Caco-2 (cell line): ENCODE measurements around the gene BRSK2. TPM values are rescaled to one million over a fixed set of nuclear protein-coding genes. Genes with fewer than 3 reads are reported as not detected.

ENCODE experiments used
- BruUV-seq: library from RNA; stranded (reverse); fragments of 400-500 nt; replicated peaks from 2 replicates; lab custom pipeline; 2021; lab: Mats Ljungman, UMichigan
- CTCF ChIA-PET: fragments of 300-600 bp; sonication (Branson Sonifier 250); formaldehyde crosslinking; loops from one replicate; lab custom pipeline; 2022; ENCODE audit warnings: antibody characterized with exemption; lab: Charles Lee
- POLR2A ChIA-PET: fragments of 300-600 bp; sonication (Branson Sonifier 250); formaldehyde crosslinking; loops from one replicate; lab custom pipeline; 2022; ENCODE audit warnings: antibody characterized with exemption; lab: Charles Lee
- DNase-seq, 2 experiments: peaks; one replicate each; pipeline versions ENCODE4 v3.0.0 to v3.0.0-alpha.2; 2020 to 2022
- H3K27me3 ChIP-seq: replicated peaks from 2 replicates; pipeline ENCODE4 v1.6.0; 2011; ENCODE audit warnings: low read length; ENCODE audit not compliant: control insufficient read depth, insufficient read depth
- H3K36me3 ChIP-seq: 2 replicates; pipeline ENCODE4 v1.5.1; 2011; ENCODE audit warnings: low read length; ENCODE audit not compliant: control insufficient read depth, insufficient read depth
- H3K4me1 ChIP-seq: fragments of 250-450 bp; sonication (Bioruptor Pico); 2 replicates; pipeline ENCODE4 v1.5.1; 2020; ENCODE audit warnings: mild to moderate bottlenecking
- H3K4me3 ChIP-seq: 2 replicates; pipeline ENCODE4 v1.5.1; 2011; ENCODE audit warnings: low read depth, mild to moderate bottlenecking, control low read depth, low read length
- H3K9me3 ChIP-seq: fragments of 250-450 bp; sonication (Bioruptor Pico); 2 replicates; pipeline ENCODE4 v1.5.1; 2020; ENCODE audit warnings: mild to moderate bottlenecking, moderate library complexity
- H3K27ac Mint-ChIP-seq: one replicate; pipeline ENCODE4 v1.8.0; 2022; ENCODE audit warnings: mixed read lengths; ENCODE audit not compliant: unreplicated experiment
- H3K27me3 Mint-ChIP-seq: one replicate; pipeline ENCODE4 v1.8.0; 2022; ENCODE audit warnings: mixed read lengths; ENCODE audit not compliant: insufficient read depth, unreplicated experiment
- H3K36me3 Mint-ChIP-seq: one replicate; pipeline ENCODE4 v1.8.0; 2022; ENCODE audit warnings: mild to moderate bottlenecking, mixed read lengths; ENCODE audit not compliant: insufficient read depth, unreplicated experiment
- H3K4me1 Mint-ChIP-seq: one replicate; pipeline ENCODE4 v1.8.0; 2022; ENCODE audit warnings: low read depth, mixed read lengths; ENCODE audit not compliant: unreplicated experiment
- H3K4me3 Mint-ChIP-seq: one replicate; pipeline ENCODE4 v1.8.0; 2022; ENCODE audit warnings: mild to moderate bottlenecking, moderate library complexity, mixed read lengths; ENCODE audit not compliant: unreplicated experiment
- H3K9me3 Mint-ChIP-seq: one replicate; pipeline ENCODE4 v1.8.0; 2022; ENCODE audit warnings: mixed read lengths; ENCODE audit not compliant: unreplicated experiment
- CTCF ChIP-seq, 2 experiments: fragments of 200-600 bp in 1 of 2; IDR thresholded peaks; 1 replicate in 1 of 2; 2 replicates in 1 of 2; pipeline versions ENCODE4 v1.5.1 to v1.8.0; 2011 to 2022; ENCODE audit warnings: antibody characterized with exemption in 1 of 2, control low read depth in 1 of 2, inconsistent platforms in 1 of 2, low read depth in 1 of 2, low read length in 1 of 2, mild to moderate bottlenecking in 1 of 2, moderate library complexity in 1 of 2; ENCODE audit not compliant: insufficient read depth in 1 of 2, severe bottlenecking in 1 of 2, unreplicated experiment in 1 of 2
- intact Hi-C: fragments of 100-400 bp; cut with micrococcal nuclease; formaldehyde crosslinking; loops from one replicate; pipeline ENCODE4 v1.10.0; 2022; ENCODE audit not compliant: unreplicated experiment
- total RNA-seq: library from RNA; stranded (reverse); gene quantifications from 2 replicates; pipeline ENCODE4 v1.2.3, GENCODE V29; 2022

The BRSK2 gene
- total RNA-seq, 1 experiment from 2014 or later: 32.8 TPM

- Histone ChIP-seq H3K4me3 (no peak overlapping the region), H3K27me3 (no peaks in the 10 kb centered on the region), H3K9me3 (no peaks in the 10 kb centered on the region), H3K4me1 (no peaks in the 10 kb centered on the region), H3K36me3 (no peaks in the 10 kb centered on the region)
- no peak overlapping the region for H3K4me3 Mint-ChIP-seq
- H3K9me3 Mint-ChIP-seq: no peaks in the 10 kb centered on the region
- no peak for DNase-seq
- CTCF ChIA-PET: no interaction called here
- POLR2A ChIA-PET: no interaction called here
- peaks cover 16% of the 10 kb centered on the region for H3K36me3 Mint-ChIP-seq
- no peaks in the 10 kb centered on the region for H3K4me1 Mint-ChIP-seq
- no peak for TF ChIP-seq CTCF (IDR thresholded peaks at IDR 0.05; ENCODE audit: insufficient read depth in 1 of 2, low read depth in 1 of 2, low read length in 1 of 2, severe bottlenecking in 1 of 2, unreplicated experiment in 1 of 2)
- H3K27ac Mint-ChIP-seq: no peak overlapping the region
- BruUV-seq: no TSS peak
- intact Hi-C loops: no loop called here
- no peaks in the 10 kb centered on the region for H3K27me3 Mint-ChIP-seq
Measured at GRCh38 chr11:1455032-1455762, 65.5 kb downstream of the BRSK2 start.

GRCh38 chr11:1455763-1456060 is 66.0 kb downstream of the BRSK2 start:
- Histone ChIP-seq H3K4me3 (no peak overlapping the region), H3K27me3 (no peaks in the 10 kb centered on the region), H3K36me3 (no peaks in the 10 kb centered on the region), H3K4me1 (no peaks in the 10 kb centered on the region), H3K9me3 (no peaks in the 10 kb centered on the region)
- Mint-ChIP-seq H3K9me3 (no peaks in the 10 kb centered on the region), H3K4me3 (no peak overlapping the region), H3K4me1 (no peaks in the 10 kb centered on the region), H3K36me3 (peaks cover 16% of the 10 kb centered on the region), H3K27me3 (no peaks in the 10 kb centered on the region), H3K27ac (no peak overlapping the region)
- ChIA-PET CTCF (no interaction called here), POLR2A (no interaction called here)
- no TSS peak for BruUV-seq
- intact Hi-C loops: no loop called here
- DNase-seq: no peak
- TF ChIP-seq CTCF (IDR thresholded peaks at IDR 0.05; ENCODE audit: insufficient read depth in 1 of 2, low read depth in 1 of 2, low read length in 1 of 2, severe bottlenecking in 1 of 2, unreplicated experiment in 1 of 2): no peak

GRCh38 chr11:1456176-1456575 is 66.4 kb downstream of the BRSK2 start:
- ChIA-PET CTCF (no interaction called here), POLR2A (no interaction called here)
- H3K27me3 ChIP-seq: no peaks in the 10 kb centered on the region
- no TSS peak for BruUV-seq
- H3K36me3 ChIP-seq: no peaks in the 10 kb centered on the region
- Mint-ChIP-seq H3K4me3 (no peak overlapping the region), H3K36me3 (peaks cover 16% of the 10 kb centered on the region), H3K4me1 (no peaks in the 10 kb centered on the region), H3K27ac (no peak overlapping the region), H3K9me3 (no peaks in the 10 kb centered on the region), H3K27me3 (no peaks in the 10 kb centered on the region)
- no peak for TF ChIP-seq CTCF (IDR thresholded peaks at IDR 0.05; ENCODE audit: insufficient read depth in 1 of 2, low read depth in 1 of 2, low read length in 1 of 2, severe bottlenecking in 1 of 2, unreplicated experiment in 1 of 2)
- no peak for DNase-seq
- no peak overlapping the region for H3K4me3 ChIP-seq
- H3K4me1 ChIP-seq: no peaks in the 10 kb centered on the region
- intact Hi-C loops: no loop called here
- H3K9me3 ChIP-seq: no peaks in the 10 kb centered on the region
